Heart right ventricle (tissue), 16 donors: Measurements from ENCODE around the gene LAMC3. TPM values are rescaled to one million over a fixed set of nuclear protein-coding genes. Genes with fewer than 3 reads are reported as not detected.

Experiments
- ATAC-seq, 8 donors: fragments of 200-7000 bp; cut with Tn5 transposase; one replicate each; pipeline ENCODE4 v1.9.1; 2020; ENCODE audit warnings: mild to moderate bottlenecking in 8 of 8, moderate library complexity in 8 of 8, moderate number of reproducible peaks in 1 of 8
- DNase-seq, 2 donors: peaks; one replicate each; pipeline ENCODE4 v3.0.0-alpha.2; 2020
- H3K27ac ChIP-seq, 10 donors: fragments of 200-600 bp; sonication (generic) in 2 of 10; one replicate each; pipeline versions ENCODE4 v1.5.0 to v1.8.0; 2020 to 2022; ENCODE audit warnings: mild to moderate bottlenecking in 3 of 10
- H3K27me3 ChIP-seq, 7 donors: fragments of 200-600 bp; one replicate each; pipeline ENCODE4 v1.8.0; 2021 to 2022; ENCODE audit warnings: mild to moderate bottlenecking in 2 of 7
- H3K36me3 ChIP-seq, 9 donors: fragments of 200-600 bp; sonication (generic) in 1 of 9; one replicate each; pipeline versions ENCODE4 v1.5.0 to v1.8.0; 2020 to 2022; ENCODE audit warnings: mild to moderate bottlenecking in 2 of 9
- H3K4me1 ChIP-seq, 9 donors: fragments of 200-600 bp; sonication (generic) in 1 of 9; one replicate each; pipeline versions ENCODE4 v1.5.0 to v1.8.0; 2020 to 2022; ENCODE audit warnings: mild to moderate bottlenecking in 4 of 9
- H3K4me3 ChIP-seq, 10 donors: fragments of 200-600 bp; sonication (generic) in 2 of 10; one replicate each; pipeline versions ENCODE4 v1.5.0 to v1.8.0; 2020 to 2022; ENCODE audit warnings: mild to moderate bottlenecking in 7 of 10, moderate library complexity in 2 of 10
- H3K9me3 ChIP-seq, 11 donors: fragments of 200-600 bp in 10 of 11; sonication (generic) in 2 of 11; one replicate each; pipeline versions ENCODE4 v1.5.0 to v1.8.0; 2013 to 2022; ENCODE audit warnings: mild to moderate bottlenecking in 2 of 11, control low read depth in 1 of 11, moderate library complexity in 1 of 11
- CTCF ChIP-seq, 9 donors: fragments of 200-600 bp; sonication (generic) in 2 of 9; IDR thresholded peaks; one replicate each; pipeline versions ENCODE4 v1.5.0 to v1.8.0; 2021 to 2022; ENCODE audit warnings: antibody characterized with exemption in 9 of 9, mild to moderate bottlenecking in 5 of 9, moderate library complexity in 1 of 9
- WGBS, 2 donors: extraction: QIAGEN DNeasy Blood & Tissue Kit; methylation state at CpG; one replicate each; pipeline ENCODE4 v1.1.7; 2013; ENCODE audit warnings: inconsistent platforms in 1 of 2; 5-methylcytosine and 5-hydroxymethylcytosine counted together
- intact Hi-C, 10 donors: fragments of 100-400 bp; cut with DNase I; formaldehyde crosslinking; loops; one replicate each; pipeline versions ENCODE4 v1.11.1 to v1.14.2; 2022
- polyA plus RNA-seq, 2 donors: library from polyadenylated mRNA; stranded (reverse); fragments of 200-250 nt; gene quantifications; one replicate each; pipeline ENCODE4 v1.2.3, GENCODE V29; 2013
- total RNA-seq, 10 donors: library from RNA; stranded (reverse); fragmentation: NEBNext Ultra II Directional in 3 of 10; extraction: Animal tissue kit (Norgen Biotek cat#: 25700) in 3 of 10; gene quantifications; one replicate each; pipeline versions ENCODE4 v1.2.1 to v1.2.4, GENCODE V29; 2021 to 2023
- donor health status: Arrhythmogenic right ventricular cardiomyopathy.
- donor health status: ischemic (EF 13 %, LVEDD 7.1; RV severe dilation, severe dysfunction).
- donor health status: healthy with polysubstance abuse.
- donor health status: DM: no; HTN: yes; CAD: no.
- donor health status: DM: no; HTN: no; CAD: no.
- donor health status: ischemic (EF 25% LVEDD 6.9; RV normal size, moderate dysfunction).
- donor health status: ischemic (EF 25% LVEDD 5.7; RV mildly dilated, moderate dysfunction).
- donor health status: healthy.
- donor health status: DM: yes; HTN: yes; CAD: no.
- donor health status: Ischemic cardiomyopathy.
- donor health status: ischemic (EF 35%, LVEDD 5.7; RV mildly dilated, moderate dysfunction).
- donor health status: nonischemic (EF 11% LVEDD 7.7; RV severe dilation, severe dysfunction).
- donor health status: DM: yes; HTN: yes; CAD: no.
- donor health status: PGD.
- donor health status: ischemic (EF 29% LVEDD 5.4; RV normal size, mild dysfunction).
- donor health status: nonischemic (EF 23%, LVEDD 6.1; RV moderate dilation, normal function).

Gene LAMC3
- total and polyA plus RNA-seq, 12 donors = 0.07 to 5.4 (median 0.30) TPM; not detected in 1

- Histone ChIP-seq H3K4me3 (no peak overlapping the region), H3K27ac (no peak overlapping the region), H3K9me3 (no peaks in the 10 kb centered on the region), H3K36me3 (no peaks in the 10 kb centered on the region), H3K4me1 (no peaks in the 10 kb centered on the region), H3K27me3 (peaks cover 0 to 25% (median 18%) of the 10 kb centered on the region in 7 donors)
- WGBS, 2 donors = 51 to 65% methylated on average over 12 of the region's 12 CpGs
- ATAC-seq (no peak), DNase-seq (no peak)
- TF ChIP-seq CTCF (IDR thresholded peaks at IDR 0.05) = no peak
- intact Hi-C loops = no loop called here
Observed at GRCh38 chr9:130971294-130971849, 37.6 kb upstream of the LAMC3 start.

GRCh38 chr9:130972277-130972956, 36.6 kb upstream of the LAMC3 start:
- no peak for TF ChIP-seq CTCF (IDR thresholded peaks at IDR 0.05)
- Histone ChIP-seq H3K27ac (no peak overlapping the region), H3K9me3 (no peaks in the 10 kb centered on the region), H3K36me3 (no peaks in the 10 kb centered on the region), H3K4me3 (no peak overlapping the region), H3K27me3 (peaks cover 0 to 25% (median 18%) of the 10 kb centered on the region in 7 donors), H3K4me1 (no peaks in the 10 kb centered on the region)
- intact Hi-C loops = no loop called here
- peak in 1 of 8 donors; percentile 33 for ATAC-seq
- no peak for DNase-seq
- 61 to 62% methylated on average over 6 of the region's 6 CpGs for WGBS, 2 donors

- H3K36me3 ChIP-seq = no peaks in the 10 kb centered on the region
- no peak for TF ChIP-seq CTCF (IDR thresholded peaks at IDR 0.05)
- WGBS, 2 donors = 79 to 81% methylated on average over 19 of the region's 19 CpGs
- H3K27me3 ChIP-seq = peaks cover 0 to 25% (median 18%) of the 10 kb centered on the region in 7 donors
- no peak overlapping the region for H3K4me3 ChIP-seq
- no peak overlapping the region for H3K27ac ChIP-seq
- intact Hi-C loops = no loop called here
- no peak for ATAC-seq
- H3K4me1 ChIP-seq = no peaks in the 10 kb centered on the region
- no peaks in the 10 kb centered on the region for H3K9me3 ChIP-seq
- DNase-seq = no peak
Observed at GRCh38 chr9:130972957-130973685, 35.9 kb upstream of the LAMC3 start.

- no peak for TF ChIP-seq CTCF (IDR thresholded peaks at IDR 0.05)
- DNase-seq (no peak), ATAC-seq (no peak)
- 54 to 63% methylated on average over 21 of the region's 21 CpGs for WGBS, 2 donors
- no peaks in the 10 kb centered on the region for H3K9me3 ChIP-seq
- no peak overlapping the region for H3K4me3 ChIP-seq
- H3K4me1 ChIP-seq = no peaks in the 10 kb centered on the region
- H3K36me3 ChIP-seq = no peaks in the 10 kb centered on the region
- intact Hi-C loops = no loop called here
- H3K27ac ChIP-seq = no peak overlapping the region
- H3K27me3 ChIP-seq = peaks cover 0 to 26% (median 18%) of the 10 kb centered on the region in 7 donors
Observed at GRCh38 chr9:130973686-130974281, 35.2 kb upstream of the LAMC3 start.
